GM04503 (cell line): ENCODE measurements around the gene CLDND2.

Experiments
- DNase-seq: peaks from one replicate; pipeline ENCODE4 v3.0.0-alpha.2; 2012; ENCODE audit warnings: low read depth

CLDND2 gene

DNA sequence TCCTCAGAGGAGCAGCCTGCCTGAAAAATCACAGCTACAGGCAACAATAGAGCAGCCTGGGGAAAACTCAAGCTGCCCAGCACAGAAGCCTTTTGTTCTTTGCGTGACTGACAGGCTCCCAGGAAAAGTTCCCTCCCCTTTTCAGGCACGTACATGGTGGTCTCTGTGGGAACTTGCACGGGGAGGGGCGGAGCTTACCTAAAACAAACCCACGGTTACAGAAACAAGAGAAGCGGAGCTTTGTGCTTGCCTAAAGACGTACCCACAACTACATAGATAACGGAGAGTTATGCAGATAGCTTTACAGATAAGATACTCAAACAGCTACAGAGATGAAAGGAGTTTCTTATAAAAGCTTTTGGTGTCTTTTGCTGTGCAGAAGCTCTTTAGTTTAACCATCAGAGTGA is 14.1 kb downstream of the CLDND2 start:
- DNase-seq: no peak

DNA sequence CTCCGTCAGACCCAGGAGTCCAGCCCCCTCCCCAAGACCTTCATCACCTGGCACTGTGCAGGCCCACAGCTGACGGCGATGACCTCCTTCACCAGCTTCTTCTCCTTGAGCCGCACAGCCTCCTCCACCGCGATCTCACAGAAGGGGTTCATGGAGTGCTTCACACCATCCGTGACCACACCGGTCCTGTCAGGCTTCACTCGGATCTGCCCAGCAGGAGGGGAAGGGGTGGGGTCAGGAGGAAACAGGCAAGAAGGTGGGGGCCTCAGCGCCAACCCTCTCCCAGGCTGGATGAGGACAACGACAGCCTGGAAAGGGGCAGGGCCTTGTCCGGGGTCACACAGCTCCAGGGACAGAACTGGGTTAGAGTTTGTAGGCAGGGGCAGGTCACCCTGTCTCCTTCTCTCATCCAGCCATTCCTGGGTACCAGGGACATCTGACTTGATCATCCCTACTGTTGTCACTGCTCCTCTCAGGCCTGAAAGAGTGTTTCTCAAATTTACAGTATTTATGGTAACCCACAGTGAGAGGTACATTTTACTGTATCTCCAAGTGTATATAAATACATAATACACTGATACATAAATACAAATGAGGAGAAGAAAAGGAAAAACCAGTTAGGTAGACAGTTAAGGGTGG is 14.6 kb downstream of the CLDND2 start:
- DNase-seq: no peak

DNA sequence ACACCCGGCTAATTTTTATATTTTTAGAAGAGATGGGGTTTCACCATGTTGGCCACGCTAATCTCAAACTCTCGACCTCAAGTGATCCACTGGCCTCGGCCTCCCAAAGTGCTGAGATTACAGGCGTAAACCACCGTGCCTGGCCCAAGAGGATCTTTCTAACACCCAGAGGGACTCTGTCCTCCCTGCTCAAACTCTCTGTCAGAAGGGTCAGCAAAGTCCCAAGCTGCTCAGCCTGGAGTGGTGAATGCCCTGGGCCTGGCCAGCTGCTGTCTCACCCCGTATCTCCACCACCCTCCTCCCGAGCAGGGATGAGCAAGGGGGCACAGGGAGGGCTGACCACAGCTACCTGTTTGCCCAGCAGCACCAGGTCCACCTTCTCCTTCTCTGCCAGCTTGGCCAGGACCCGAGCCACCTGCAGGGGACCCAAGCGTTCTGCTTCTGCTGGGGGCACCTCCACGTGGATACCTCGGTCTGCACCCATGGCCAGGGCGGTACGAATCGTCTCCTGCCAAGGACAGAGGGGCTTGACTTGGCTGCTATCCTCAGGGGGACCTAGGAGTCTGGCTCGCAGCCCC is 15.9 kb downstream of the CLDND2 start:
- DNase-seq: no peak

DNA sequence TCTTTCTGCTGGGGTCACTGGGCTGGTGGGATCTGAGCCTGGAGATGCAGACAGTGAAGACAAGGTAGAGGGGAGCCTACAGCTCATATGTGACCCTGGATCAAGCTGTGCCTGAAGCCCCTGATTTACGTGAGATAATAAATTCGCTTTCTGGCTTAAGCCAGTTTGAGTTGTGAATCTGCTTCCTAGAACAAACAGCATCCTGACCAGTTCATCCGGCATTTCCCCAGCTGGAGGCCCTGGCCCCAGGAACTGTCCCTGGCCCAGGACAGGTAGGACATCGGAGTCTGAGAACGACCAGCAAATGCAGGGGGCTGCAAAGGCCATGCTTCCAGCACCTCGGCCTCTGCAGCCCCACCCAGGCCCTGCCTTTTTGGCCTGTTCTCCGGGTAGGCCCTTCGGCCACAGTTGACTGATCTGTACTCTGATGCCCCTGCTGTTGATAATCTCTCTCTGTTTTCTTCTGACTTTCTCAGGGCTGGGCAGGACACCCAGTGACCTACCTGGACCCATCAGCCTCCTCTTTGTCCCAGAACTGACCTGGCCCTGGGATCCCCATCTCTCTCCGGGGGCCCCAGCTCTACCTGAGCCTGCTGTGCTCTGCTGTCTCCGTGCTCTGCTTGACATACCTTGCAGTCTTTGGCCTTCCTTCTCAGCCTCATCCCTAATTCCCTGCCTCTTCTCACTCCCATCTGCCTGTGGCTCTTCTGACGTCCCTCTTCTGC is 17.4 kb downstream of the CLDND2 start:
- no peak for DNase-seq

DNA sequence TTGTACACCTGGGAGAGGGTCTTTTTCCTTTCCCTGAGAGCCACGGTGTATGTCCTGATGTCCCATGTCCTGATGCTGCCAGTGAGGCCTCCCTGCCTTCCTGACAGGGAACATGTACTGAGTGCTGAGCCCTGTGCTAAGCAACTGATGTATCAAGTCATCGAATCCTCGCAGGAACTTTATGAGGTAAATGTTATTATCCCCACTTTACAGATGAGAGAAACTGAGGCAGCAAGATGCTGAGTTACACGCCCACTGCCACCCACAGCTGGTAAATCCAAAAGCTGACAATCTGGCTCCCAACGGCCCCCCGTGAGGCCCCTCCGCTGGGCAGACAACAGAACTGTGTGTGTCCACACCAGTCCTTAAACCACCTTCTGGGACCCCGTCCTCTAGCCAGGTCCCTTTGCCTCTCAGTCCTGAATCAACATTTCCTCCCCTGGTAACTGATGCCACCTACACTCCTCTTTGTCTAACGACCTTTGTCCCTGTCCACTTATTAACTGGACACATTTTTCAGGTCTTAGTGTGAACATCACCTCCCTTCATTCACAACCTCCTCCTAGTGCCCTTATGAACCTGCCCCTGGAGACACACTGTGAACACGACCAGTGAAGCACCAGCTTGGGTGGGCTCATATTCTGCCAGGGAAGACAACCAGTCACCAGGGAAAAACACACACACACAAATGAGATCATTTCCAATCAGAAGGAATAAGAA is 21.4 kb downstream of the CLDND2 start:
- no peak for DNase-seq

DNA sequence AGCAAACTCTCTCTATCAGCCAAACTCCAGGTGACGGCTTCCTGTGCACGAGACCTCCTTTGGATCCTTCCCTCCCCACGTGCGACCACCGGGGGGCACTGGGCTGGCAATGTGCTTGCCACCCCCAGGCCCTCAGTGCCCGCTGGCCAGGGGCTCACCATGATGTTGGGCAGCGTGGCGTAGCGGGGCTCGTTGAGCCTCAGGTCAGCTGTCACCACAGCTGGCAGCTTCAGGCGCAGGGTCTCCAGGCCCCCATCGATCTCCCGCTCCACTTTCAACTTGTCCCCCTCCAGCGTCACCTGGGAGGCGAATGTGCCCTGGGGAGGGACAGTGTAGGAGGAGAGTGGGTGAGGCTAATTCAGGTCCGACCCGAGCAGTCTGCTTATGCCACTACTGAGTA is 22.1 kb downstream of the CLDND2 start:
- no peak for DNase-seq

DNA sequence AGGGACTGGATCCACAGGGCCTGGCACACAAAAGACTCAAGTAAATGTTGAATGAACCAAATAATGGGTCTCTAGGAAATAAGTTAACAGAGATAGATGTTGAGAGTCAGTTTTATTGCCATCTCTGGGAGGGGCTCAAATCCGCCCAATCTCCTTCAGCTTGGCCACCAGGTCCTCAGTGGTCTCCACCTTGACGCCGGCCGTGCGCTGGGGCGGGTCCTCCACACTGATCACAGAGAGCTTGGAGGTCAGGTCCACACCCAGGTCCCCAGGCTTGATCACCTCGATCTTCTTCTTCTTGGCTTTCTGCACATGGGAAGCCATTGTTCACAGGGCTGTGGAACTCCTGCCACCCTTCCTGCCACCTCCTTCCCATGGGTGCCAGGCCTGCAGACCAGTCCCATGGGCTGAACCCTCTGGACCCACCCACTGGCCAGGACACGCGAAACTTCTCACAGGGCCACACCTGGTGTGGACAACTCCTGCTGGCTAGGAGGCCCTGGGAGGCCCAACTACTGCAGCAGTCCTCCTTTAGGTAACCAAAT is 23.7 kb downstream of the CLDND2 start:
- no peak for DNase-seq

DNA sequence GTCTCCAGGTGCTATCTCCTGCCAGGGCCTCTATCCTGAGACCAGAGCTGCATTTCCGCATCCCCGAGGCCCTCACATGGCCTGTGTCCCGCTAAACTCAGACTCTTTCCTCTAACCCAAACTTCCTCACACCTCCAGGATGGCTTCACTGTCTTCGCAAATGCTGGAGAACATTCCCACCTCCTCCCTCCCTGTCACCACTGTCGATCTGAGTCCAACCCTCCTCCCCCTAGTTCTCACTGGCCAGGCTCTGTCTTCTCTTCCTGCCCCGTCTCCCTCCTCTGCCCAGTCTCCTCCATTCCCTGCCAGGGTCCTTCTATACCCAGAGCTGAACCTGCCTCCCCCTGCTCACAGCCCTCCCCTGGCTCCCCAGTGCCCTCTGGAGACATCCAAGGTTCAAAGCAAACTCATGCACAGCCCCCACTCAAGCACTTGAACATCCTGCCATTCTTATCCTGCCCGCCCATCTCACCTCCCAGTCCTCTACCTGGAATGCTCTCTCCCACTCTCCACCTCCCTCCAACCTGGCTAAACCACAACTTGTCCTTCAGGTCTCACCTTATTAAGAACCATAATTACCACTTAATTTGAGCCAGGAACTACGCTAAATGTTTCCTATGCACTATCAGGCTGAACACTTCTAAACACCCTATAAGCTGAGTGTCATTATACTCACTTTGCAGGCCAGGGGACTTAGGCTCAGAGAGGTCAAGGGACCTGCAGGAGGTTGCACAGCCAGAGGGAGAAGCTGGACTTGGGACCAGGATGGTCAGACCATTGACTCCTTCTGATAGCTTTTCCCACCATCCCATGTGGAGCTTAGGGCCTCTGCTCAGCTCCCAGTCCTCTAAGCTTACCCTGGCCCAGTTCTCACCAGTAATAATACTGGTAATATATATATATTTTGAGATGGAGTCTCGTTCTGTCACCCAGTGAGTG is 25.9 kb downstream of the CLDND2 start:
- DNase-seq: no peak

DNA sequence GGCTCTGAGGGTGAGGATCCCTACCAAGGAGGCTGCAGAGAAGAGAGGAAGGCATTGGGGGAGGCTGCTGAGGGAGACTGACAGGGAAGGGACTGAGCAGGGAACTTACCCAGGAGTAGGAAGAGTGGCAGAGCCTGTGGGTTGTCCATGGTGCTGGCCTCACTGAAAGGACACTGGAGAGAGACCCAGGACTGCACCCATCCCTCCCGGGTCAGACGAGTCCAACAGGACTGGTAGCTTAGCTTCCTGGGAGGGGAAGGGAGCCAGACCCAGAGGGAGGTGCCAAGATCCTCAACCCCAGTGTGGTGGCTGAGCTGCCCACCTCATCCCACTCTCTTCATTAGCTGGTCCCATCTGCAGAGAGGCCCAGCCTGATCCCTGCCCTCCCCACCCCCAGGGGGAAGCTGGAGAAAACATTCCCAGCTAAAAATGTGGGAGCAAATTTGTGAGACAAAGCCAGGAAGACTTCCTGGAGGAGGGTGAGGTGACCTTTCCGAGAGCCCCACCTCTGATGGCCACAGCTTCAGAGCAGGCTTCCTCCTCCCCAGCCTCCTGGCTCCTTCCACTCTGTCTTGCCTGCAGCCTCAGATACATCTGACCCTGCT is 26.7 kb downstream of the CLDND2 start, which contains the start of gene VSIG10L:
TSS of gene VSIG10L (minus strand) at position 164 of the 605 bp plus-strand sequence. CDS start at position 149, 15 bp downstream.
- no peak for DNase-seq

DNA sequence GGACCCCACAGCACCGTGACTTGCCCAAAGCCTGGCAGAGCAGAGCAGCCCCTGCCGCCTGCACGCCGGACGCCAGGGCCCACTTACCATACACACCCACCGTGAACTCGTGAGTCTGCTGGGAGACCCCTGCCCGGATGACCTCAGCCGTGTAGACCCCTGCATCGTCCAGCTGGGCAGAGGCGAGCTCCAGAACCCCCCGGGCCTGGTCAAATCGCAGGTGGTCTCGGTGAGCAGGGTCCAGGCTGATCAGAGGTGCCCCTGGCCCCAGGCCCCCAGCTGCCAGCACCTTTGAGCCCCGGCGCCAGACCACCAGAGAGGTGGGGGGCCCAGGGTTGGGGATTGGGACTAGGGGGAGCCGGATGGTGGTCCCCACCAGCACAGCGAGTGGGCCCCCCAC is 27.7 kb downstream of the CLDND2 start:
- no peak for DNase-seq

DNA sequence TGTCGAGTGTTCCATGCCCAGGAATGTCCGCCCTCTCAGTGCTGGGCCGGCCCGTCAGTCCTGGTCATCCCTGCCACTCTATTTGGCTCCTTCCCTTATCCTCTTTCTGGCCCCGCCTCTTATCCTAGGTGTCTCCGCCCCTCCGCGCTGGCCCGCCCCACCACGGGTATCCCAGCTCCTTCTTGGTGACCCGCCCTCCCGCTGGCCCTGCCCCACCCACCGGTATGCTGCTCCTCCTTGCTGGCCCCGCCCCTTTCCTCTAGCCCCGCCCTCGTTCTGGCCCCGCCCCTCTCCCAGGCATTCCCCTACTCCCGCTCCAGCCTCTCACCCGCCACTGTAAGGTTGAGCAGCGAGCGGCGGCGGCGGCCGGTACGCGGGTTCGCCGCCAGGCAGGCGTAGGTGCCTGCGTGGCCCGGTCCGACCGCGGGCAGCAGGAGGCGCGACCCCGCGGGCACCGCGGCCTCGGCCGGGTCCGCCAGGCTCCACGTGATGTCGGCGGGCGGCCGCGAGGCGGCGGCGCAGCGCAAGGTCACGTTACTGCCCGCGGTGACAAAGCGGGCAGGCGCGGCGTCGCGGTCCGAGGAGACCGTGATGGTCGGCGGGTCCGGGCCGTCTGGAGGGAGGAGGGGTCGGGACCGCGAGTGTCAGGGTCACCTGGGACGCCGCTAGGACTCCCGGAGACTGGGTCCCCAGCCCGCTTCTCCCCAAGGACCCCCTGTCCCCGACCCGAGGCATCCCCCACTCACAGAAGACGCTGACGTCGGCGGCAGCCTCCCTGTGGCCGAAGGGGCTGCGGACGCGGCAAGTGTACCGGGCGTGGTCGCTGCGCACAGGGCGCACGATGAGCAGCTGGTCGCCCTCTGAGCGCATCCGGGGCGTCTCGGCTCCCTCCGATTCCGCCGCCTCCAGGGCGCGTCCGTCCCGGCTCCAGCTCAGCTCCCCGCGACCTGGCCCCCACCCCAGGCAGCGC is 28.8 kb downstream of the CLDND2 start:
- peak; percentile 67 for DNase-seq

DNA sequence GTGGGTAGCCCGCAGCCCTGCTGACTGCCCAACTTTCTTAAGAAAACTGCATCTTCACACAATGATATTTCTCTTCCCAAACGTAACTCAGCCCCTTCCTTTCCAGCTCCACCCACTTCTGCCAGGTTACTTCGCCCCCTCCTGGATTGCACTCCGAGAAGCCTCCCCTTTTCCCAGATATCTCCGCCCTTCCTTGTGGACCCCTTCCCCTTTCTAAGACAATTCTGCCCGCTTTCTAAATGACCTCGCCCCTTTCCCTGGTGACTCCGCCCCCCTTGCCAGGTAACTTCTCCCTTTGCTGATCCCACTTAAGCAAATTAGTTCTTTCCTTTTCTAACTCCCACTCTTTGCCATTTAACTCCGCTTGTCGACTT is 29.5 kb downstream of the CLDND2 start:
- no peak for DNase-seq

DNA sequence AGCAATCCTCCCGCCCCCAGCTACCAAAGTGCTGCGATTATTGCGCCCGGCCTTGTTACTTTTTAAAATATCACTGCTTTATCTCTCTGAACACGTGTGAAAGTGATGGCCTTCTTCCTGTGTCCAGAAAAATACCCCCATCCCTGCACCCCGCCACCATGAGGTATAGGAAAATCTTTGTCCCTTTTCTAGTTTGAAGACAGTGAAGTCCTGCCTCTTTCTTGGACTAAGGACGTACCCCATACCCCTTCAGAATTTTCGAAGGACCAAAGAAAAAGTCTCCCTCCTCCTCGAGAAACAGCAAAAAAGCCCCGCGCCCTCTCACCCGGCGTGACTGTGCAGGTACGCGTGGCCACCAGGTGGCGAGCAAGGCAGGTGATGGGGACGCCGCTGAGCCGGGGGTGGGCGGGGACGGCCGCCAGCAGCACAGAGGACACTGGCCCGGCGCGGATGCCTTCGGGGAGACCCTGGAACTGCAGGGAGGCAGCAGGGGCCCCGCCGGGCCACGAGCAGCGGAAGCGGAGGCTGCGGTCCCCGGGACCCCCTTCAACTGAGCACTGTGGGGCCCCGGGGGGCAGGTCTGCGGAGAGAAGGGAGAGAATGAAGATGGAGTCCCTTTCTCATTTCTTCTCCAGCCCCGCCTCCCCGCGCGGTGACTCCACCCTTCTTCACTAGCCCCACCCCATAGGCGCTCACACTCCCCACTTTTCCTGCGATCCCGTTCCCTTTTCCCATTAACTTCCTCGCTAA is 30.1 kb downstream of the CLDND2 start:
- no peak for DNase-seq

DNA sequence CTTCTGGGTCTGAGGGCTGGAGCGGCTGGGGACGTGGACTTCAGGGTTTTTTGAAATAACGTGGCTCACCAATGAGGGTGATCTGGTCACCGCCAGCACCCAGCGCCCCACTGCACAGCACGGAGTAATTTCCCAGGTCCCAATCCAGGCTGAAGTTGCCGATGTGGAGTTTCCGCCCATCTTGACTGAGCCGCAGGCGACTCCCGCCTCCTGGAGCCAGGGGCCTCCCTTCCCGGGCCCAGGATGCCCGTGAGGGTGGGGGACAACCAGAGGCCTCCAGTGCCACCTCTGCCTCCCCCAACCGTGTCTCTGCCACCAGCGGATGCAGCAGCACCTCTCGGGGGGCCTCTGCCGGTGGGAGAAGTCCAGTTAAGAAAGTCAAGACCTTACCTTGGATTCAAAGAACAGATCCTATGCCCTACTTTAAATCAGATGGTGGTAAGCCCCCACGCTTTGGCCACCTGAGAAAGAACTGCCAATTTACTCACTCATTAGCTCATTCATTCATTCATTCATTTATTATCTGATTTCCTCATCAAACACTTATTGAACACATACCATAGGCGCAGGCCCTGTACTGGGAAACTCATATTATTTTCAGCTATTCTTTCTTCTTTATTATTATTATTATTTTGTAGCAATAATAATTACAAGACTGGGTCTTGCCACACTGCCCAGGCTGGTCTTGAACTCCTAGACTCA is 30.8 kb downstream of the CLDND2 start:
- no peak for DNase-seq

DNA sequence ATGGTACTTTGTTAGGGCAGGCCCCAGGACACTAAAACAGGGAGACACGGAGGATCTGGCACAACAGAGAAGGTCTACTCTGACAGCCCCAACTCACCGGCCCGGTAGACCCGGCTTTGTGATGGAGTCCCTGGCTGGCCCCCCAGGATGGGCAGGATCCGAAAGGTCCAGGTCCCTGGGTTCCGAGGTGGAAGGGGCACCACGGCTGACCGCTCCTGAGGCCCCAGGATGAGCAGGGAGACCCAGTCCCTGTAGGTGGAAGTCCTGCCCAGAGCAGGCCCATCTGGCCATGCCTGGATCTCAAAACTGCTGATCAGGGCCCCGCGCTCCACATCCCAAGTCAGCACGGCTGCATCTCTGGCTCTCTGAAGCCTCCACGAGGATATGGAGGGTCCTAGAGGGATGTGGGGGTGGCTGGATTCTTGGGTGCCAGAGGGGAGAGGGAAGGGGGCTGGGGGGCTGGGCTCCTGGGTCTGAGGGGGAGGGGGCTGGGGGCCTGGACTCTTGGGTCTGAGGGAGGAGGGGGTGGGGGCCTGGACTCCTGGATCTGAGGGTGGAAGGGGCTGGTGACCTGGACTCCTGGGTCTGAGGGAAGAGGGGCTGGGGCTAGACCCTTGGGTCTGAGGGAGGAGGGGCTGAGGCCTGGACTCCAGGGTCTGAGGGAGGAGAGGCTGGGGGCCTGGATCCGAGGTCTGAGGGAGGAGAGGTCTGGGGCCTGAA is 31.5 kb downstream of the CLDND2 start:
- DNase-seq: no peak

DNA sequence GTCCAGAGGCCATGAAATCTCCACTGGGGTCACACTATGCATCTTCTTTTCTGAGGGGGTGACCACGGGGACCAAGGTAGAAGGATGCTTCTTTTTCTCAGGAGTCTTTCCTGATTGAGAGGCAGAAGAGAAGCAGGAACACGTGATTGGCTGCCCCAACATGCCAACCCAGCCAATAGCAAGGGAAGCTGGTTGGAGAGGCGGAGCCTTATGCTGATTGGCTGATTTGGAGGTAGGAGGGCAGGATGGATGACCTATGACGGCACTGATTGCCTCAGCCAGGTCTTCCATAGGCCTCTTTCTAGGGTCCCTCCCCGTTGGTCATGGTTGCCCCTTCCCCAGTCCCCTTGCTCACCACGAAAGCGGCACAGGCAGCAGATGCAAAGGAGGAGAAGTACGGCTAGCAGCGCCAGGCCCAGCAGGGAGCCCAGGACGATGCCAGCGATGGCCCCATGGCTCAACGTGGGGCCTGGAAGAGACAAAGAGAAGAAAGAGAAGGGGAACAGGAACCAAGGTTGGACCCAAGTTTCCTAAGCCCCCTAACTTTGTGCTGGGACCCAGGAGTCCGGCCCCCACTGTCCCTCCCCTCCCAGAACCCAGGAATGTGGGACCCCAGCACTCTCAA is 34.9 kb downstream of the CLDND2 start:
- DNase-seq: no peak

DNA sequence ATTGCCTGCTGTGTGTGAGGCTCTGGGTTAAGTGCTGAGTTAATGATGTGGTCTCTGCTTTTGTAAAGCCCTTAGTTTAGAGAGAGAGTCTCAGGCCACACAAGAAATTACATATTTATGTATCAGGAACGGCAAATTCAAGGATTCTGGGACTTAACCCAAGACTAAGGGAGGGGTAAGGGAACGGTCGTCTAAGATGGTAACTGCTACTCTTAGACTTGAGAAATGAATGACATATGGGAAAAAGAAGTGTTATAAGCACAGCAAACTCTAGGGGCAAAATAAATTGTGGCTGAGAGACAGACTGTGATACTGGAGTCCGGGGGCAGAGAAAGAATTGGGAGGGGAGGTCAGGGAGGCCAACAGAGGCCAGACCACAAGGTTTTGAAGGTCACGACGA is 37.1 kb downstream of the CLDND2 start:
- no peak for DNase-seq
